Measurements from ENCODE around the gene FGF2. TPM values are rescaled to one million over a fixed set of nuclear protein-coding genes. Genes with fewer than 3 reads are reported as not detected.

The FGF2 gene
- polyA plus RNA-seq, 1 experiment, result 25.1 TPM

DNA sequence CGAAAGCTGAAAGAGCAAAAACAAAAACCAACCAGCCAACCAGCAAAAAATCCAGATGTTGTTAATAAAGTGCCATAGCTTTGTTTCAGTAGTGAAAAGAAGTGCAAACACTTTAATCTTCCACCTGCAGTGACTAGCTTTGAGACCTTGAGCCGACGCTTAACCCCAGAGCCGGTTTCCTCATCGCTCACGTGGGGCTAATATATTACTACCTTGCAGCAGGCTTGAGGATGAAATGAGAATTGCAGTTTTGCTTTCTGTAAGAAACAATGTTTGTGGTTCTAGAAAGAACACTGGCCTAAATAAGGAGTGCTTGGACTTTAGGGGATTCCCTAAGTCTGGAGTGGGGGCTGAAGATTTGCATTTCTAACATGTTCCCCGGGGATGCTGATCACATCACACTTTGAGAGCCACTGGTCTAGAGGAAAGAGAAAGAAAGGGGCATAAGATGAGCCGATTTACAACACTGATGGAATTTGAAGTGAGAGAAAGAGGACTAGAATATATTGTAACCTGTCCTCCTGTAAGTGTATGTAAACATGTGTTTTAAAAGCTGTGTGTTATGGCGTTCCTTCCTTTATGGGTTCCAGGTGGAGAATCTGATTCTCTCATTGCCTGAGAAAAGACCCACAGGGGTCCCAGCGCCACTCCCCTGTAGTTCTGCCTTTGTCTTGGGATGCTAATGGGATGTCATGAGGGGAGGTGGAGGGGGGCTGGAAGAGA, 1.4 kb downstream of the FGF2 start:
- Histone ChIP-seq H3K9me3 (ENCODE audit: control insufficient read depth, insufficient read depth, low read length) (no peaks in the 10 kb centered on the region), H3K27ac (ENCODE audit: low read depth, low read length) (peak overlapping the region; percentile 77), H3K4me3 (ENCODE audit: low read depth, low read length) (peak overlapping the region; percentile 87), H3K27me3 (ENCODE audit: control insufficient read depth, insufficient read depth, low read length) (no peaks in the 10 kb centered on the region)
- TF ChIP-seq CTCF (IDR thresholded peaks at IDR 0.05; ENCODE audit: low read depth, low read length), result peak; percentile 24; the same call in 1 of the 2 replicates
- POLR2A ChIA-PET, result interaction anchor here (1.3 kb wide), 1 partner anchor 94 kb away, joined by 5 read pairs; the partner anchor contains the start of gene NUDT6
- CTCF ChIA-PET, result interaction anchor here (0.6 to 1.4 kb wide), 8 partner anchors 23 to 269 kb away, joined by 3 to 8 read pairs (median 3); no protein-coding TSS in a partner anchor
- DNase-seq (ENCODE audit: low read depth, low spot score), result no peak

DNA sequence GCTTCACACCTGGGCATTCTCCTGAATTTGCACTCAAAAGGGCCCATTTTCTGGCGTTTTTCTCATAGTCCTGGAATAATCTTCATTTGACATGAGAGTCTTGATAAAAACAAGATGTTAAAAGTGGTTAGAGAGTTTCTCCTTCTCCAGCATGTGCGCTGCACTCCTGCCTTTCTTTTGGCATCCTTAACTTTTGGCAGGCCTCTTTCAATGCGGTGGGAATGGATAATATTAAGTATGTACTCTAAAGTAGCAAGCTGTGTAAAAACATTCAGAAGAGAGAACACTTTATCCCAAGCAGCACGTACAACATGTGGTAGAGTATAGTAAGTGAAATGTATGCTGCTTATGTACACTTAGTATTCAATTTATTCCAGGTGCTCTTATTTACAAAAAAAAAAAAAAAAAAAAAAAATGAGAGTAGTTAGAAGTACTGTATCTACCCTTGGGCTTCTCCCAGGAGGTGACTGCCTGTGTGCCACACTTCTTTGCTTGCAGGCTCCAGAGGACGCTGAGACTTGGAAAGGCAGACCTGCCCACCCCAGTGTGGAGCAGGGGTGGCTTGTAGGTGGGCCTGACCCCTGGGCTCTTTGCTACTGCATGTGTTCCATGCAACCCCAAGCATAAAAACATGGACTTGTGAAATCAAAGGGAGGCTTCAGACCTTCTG, 3.9 kb downstream of the FGF2 start:
- CTCF ChIA-PET, result interaction anchor here (1.0 to 1.9 kb wide), 4 partner anchors 47 to 113 kb away, joined by 3 to 6 read pairs (median 5); no protein-coding TSS in a partner anchor
- POLR2A ChIA-PET, result no interaction called here

GRCh38 chr4:122831515-122832196, 5.0 kb downstream of the FGF2 start:
- POLR2A ChIA-PET, result interaction anchor here (0.6 kb wide), 1 partner anchor 218 kb away, joined by 9 read pairs; no protein-coding TSS in a partner anchor
- peaks cover 5% of the 10 kb centered on the region; the same call in 1 of the 2 replicates for H3K9me3 ChIP-seq (ENCODE audit: control insufficient read depth, insufficient read depth, low read length)

More for the DNA sequence above, 3.9 kb downstream of the FGF2 start:
- TF ChIP-seq CTCF (IDR thresholded peaks at IDR 0.05; ENCODE audit: low read depth, low read length), result no peak
- peak overlapping the region; percentile 4 for H3K27ac ChIP-seq (ENCODE audit: low read depth, low read length)
- H3K27me3 ChIP-seq (ENCODE audit: control insufficient read depth, insufficient read depth, low read length), result no peaks in the 10 kb centered on the region
- peaks cover 5% of the 10 kb centered on the region; the same call in 1 of the 2 replicates for H3K9me3 ChIP-seq (ENCODE audit: control insufficient read depth, insufficient read depth, low read length)
- no peak for DNase-seq (ENCODE audit: low read depth, low spot score)
- H3K4me3 ChIP-seq (ENCODE audit: low read depth, low read length), result no peak overlapping the region

DNA sequence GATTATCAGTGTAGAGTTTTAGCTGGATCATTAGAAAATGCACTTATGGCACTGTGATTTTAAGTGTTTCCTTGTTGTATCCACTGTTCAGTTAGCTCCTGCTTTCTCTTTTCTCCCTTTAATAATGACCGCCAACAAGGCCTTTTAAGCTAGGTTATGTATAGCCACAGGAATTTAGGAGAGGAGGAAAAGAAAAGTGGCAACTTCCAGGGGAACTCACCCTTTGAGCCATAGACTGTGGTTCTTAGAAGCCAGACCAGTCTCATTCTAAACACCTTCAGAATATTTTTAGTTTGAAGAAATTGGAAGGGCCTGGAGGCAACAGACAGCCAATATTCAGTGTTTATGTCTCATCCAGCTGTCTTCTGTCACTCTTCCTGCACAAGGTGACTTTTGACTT, 6.1 kb downstream of the FGF2 start:
- CTCF ChIA-PET, result interaction anchor here (1.1 to 2.2 kb wide), 3 partner anchors 75 to 116 kb away, joined by 4 to 10 read pairs (median 8); no protein-coding TSS in a partner anchor
- H3K27me3 ChIP-seq (ENCODE audit: control insufficient read depth, insufficient read depth, low read length), result no peaks in the 10 kb centered on the region
- H3K4me3 ChIP-seq (ENCODE audit: low read depth, low read length), result no peak overlapping the region
- DNase-seq (ENCODE audit: low read depth, low spot score), result no peak
- TF ChIP-seq CTCF (IDR thresholded peaks at IDR 0.05; ENCODE audit: low read depth, low read length), result no peak
- peaks cover 5% of the 10 kb centered on the region; the same call in 1 of the 2 replicates for H3K9me3 ChIP-seq (ENCODE audit: control insufficient read depth, insufficient read depth, low read length)
- POLR2A ChIA-PET, result interaction anchor here (1.2 kb wide), 1 partner anchor 50 kb away, joined by 3 read pairs; no protein-coding TSS in a partner anchor
- H3K27ac ChIP-seq (ENCODE audit: low read depth, low read length), result no peak overlapping the region

More at GRCh38 chr4:122831515-122832196, 5.0 kb downstream of the FGF2 start:
- H3K4me3 ChIP-seq (ENCODE audit: low read depth, low read length), result no peak overlapping the region
- H3K27me3 ChIP-seq (ENCODE audit: control insufficient read depth, insufficient read depth, low read length), result no peaks in the 10 kb centered on the region
- CTCF ChIA-PET, result interaction anchor here (1.0 to 2.2 kb wide), 4 partner anchors 74 to 114 kb away, joined by 5 to 10 read pairs (median 6); no protein-coding TSS in a partner anchor
- no peak for DNase-seq (ENCODE audit: low read depth, low spot score)
- no peak overlapping the region for H3K27ac ChIP-seq (ENCODE audit: low read depth, low read length)
- no peak for TF ChIP-seq CTCF (IDR thresholded peaks at IDR 0.05; ENCODE audit: low read depth, low read length)
